HTERT RPE-1 (cell line): ENCODE results near the gene PODXL.

ENCODE experiments used
- in situ Hi-C: fragments of 300-500 bp; cut with MboI; formaldehyde crosslinking; loops from 4 replicates; pipeline ENCODE4 v1.14.3; 2020; ENCODE audit warnings: low sequenced_read_pairs

PODXL gene

GRCh38 chr7:131568510-131568909, 12.1 kb upstream of the PODXL start:
- in situ Hi-C loops: no loop called here

GRCh38 chr7:131564640-131565039, 8.2 kb upstream of the PODXL start:
- in situ Hi-C loops: no loop called here

- in situ Hi-C loops: no loop called here
These were observed 7.5 kb upstream of the PODXL start for GRCh38 chr7:131563918-131564317.

- in situ Hi-C loops: no loop called here
These were observed 6.5 kb upstream of the PODXL start for GRCh38 chr7:131562941-131563340.

GRCh38 chr7:131560061-131560460, 3.6 kb upstream of the PODXL start:
- in situ Hi-C loops: no loop called here

GRCh38 chr7:131557652-131558385, 1.4 kb upstream of the PODXL start:
- in situ Hi-C loops: no loop called here

- in situ Hi-C loops: no loop called here
These were observed 652 bp upstream of the PODXL start for GRCh38 chr7:131556909-131557651.

GRCh38 chr7:131555552-131556052, 826 bp downstream of the PODXL start:
- in situ Hi-C loops: no loop called here

GRCh38 chr7:131554880-131555516, 1.4 kb downstream of the PODXL start:
- in situ Hi-C loops: no loop called here

- in situ Hi-C loops: no loop called here
These were observed 2.5 kb downstream of the PODXL start for GRCh38 chr7:131553931-131554330.

GRCh38 chr7:131552053-131552452, 4.4 kb downstream of the PODXL start:
- in situ Hi-C loops: no loop called here

GRCh38 chr7:131550846-131551245, 5.6 kb downstream of the PODXL start:
- in situ Hi-C loops: no loop called here

GRCh38 chr7:131548371-131548770, 8.1 kb downstream of the PODXL start:
- in situ Hi-C loops: no loop called here

- in situ Hi-C loops: no loop called here
These were observed 8.8 kb downstream of the PODXL start for GRCh38 chr7:131547589-131547988.

- in situ Hi-C loops: no loop called here
These were observed 9.8 kb downstream of the PODXL start for GRCh38 chr7:131546583-131547141.

GRCh38 chr7:131546126-131546525, 10.3 kb downstream of the PODXL start:
- in situ Hi-C loops: no loop called here

GRCh38 chr7:131544449-131545301, 11.8 kb downstream of the PODXL start:
- in situ Hi-C loops: no loop called here

- in situ Hi-C loops: no loop called here
These were observed 12.4 kb downstream of the PODXL start for GRCh38 chr7:131544021-131544420.

- in situ Hi-C loops: no loop called here
These were observed 13.1 kb downstream of the PODXL start for GRCh38 chr7:131543298-131543697.

GRCh38 chr7:131540491-131541162, 15.8 kb downstream of the PODXL start:
- in situ Hi-C loops: no loop called here
